ENCODE data around the gene CYRIA.

CYRIA gene

DNA sequence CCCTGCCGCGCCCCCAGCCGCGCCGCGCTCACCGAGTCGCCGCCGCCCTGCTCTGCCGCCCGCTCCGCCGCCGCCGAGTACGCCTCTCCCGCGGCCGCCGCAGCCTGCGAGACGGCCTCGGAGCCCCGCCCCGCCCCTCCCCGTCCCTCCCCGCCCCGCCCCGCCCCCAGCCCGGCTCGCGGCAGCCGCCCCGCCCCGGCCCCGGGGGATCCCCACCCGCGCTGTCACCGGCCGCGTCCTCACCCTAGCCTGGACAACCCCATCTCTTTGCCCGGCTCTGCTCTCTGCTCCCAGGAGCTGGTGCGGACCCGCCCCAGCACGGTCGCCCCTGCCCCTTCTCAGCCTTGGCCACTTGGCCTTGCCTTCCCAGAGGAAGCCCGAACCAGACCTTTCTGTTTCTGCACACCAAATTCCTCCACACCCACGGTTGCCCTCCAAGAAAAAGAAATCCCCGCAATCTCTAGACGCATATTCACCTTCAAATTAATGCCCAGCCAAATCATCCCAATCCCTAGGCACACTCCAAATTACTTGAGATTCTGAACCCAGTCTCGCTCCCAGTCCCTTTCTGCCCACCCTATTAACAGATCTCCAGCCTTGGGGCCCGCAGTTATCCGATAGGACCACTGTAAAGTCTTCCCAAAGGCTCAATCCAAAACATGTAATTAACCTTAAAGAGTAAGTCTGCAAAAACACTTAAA lies at the start of gene CYRIA:
TSS of gene CYRIA (minus strand) at position 87 of the 701 bp plus-strand sequence. CDS start 77,715 bp downstream, outside the sequence.
- ATAC-seq (peak; percentile 80), DNase-seq (peak; percentile 35 to 39)
- Mint-ChIP-seq H3K4me3 (peak within 1 kb of the TSS; percentile 74 to 88), H3K27ac (peak within 1 kb of the TSS in 1 of 2 donors; percentile 23), H3K9me3 (no peaks in the 10 kb centered on the region), H3K4me1 (peaks cover 25% of the 10 kb centered on the region), H3K27me3 (peaks cover 91% of the 10 kb centered on the region)

- Mint-ChIP-seq H3K4me1 (no peaks in the 10 kb centered on the region), H3K9me3 (no peaks in the 10 kb centered on the region), H3K4me3 (no peak overlapping the region), H3K27me3 (peaks cover 20% of the 10 kb centered on the region), H3K27ac (no peak overlapping the region)
- ATAC-seq (no peak), DNase-seq (no peak)
Observed at GRCh38 chr2:16713011-16713423, 47.4 kb upstream of the CYRIA start.

DNA sequence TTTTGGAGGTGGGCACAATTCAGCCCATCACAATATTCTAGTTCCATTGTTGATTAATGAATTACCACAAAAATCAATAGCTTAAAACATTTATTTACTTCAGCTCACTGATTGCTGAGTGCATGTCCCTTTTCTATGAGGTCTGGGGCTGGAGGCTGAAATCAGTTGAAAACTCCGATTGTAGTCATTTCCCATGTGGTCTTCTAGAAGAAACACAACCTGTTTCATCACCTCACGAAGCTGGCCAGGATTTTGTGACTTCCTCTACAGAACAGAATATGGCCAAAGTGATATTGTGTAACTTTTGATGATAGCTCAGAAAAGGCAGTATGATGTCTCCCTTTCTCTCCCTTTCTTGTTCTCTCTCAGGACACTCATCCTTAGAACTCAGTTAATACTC lies 44.1 kb upstream of the CYRIA start:
- no peak overlapping the region for H3K4me3 Mint-ChIP-seq
- ATAC-seq = no peak
- DNase-seq = no peak
- H3K27me3 Mint-ChIP-seq = peaks cover 8% of the 10 kb centered on the region
- H3K27ac Mint-ChIP-seq = no peak overlapping the region
- no peaks in the 10 kb centered on the region for H3K9me3 Mint-ChIP-seq
- H3K4me1 Mint-ChIP-seq = no peaks in the 10 kb centered on the region

- peaks cover 8% of the 10 kb centered on the region for H3K27me3 Mint-ChIP-seq
- DNase-seq (no peak), ATAC-seq (no peak)
- H3K9me3 Mint-ChIP-seq = no peaks in the 10 kb centered on the region
- no peak overlapping the region for H3K4me3 Mint-ChIP-seq
- H3K4me1 Mint-ChIP-seq = no peaks in the 10 kb centered on the region
- H3K27ac Mint-ChIP-seq = no peak overlapping the region
Observed at GRCh38 chr2:16708173-16708572, 42.5 kb upstream of the CYRIA start.

DNA sequence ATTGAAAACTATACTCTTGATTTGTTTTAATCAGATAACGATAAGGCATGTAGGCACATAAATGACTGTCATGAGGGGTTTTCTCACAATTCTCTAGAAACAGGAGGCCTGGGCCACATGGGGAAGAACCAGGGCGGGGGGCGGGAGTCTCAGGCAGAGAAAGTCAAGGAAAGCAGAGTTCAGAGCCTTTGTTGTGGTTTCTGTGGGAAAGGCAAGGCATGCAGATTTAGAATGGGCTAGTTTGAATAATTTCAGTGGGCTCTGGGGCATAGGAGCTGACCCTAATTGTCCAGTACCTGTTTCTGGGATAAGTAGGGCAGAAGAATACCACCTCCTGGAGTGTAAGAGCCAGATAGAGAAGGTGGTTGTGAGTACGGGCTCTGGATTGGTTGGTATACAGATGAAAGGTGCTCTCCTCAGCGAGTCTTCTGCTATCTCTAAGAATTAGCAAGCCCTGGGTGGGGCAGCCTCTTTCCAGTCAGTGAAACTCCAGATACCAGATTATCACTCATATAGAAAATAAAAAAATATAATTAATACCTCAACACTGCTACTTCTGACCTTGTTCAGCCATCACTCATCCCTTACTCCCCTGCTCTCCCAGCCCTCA lies 41.5 kb upstream of the CYRIA start:
- Mint-ChIP-seq H3K9me3 (no peaks in the 10 kb centered on the region), H3K27ac (no peak overlapping the region), H3K4me3 (no peak overlapping the region), H3K4me1 (no peaks in the 10 kb centered on the region), H3K27me3 (peaks cover 8% of the 10 kb centered on the region)
- ATAC-seq = no peak
- no peak for DNase-seq

GRCh38 chr2:16700551-16701259 lies 35.1 kb upstream of the CYRIA start:
- Mint-ChIP-seq H3K4me1 (no peaks in the 10 kb centered on the region), H3K27ac (no peak overlapping the region), H3K27me3 (peaks cover 7% of the 10 kb centered on the region), H3K9me3 (peaks cover 12 to 19% of the 10 kb centered on the region in 2 donors), H3K4me3 (no peak overlapping the region)
- DNase-seq (no peak), ATAC-seq (no peak)

DNA sequence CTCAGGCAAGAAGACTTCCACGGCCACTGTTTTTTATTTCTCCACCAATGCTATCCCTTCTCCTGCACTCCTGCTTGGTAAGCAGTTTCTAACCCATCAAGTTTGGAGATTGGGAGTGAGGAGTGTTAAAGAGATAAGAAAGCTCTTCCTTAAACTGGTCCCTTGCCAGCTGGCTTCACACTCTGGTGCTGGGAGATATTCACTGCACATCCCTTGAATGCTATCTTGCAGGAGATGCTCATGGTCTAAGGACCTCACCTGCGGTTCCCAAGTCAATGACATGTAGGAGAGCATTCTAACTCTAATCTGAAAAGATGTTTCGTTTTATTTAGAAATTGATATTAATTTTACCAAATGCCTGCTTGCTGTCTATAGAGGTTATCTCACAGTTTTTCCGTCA lies 28.2 kb upstream of the CYRIA start:
- Mint-ChIP-seq H3K4me1 (no peaks in the 10 kb centered on the region), H3K9me3 (peaks cover 12 to 19% of the 10 kb centered on the region in 2 donors), H3K27me3 (no peaks in the 10 kb centered on the region), H3K27ac (no peak overlapping the region), H3K4me3 (no peak overlapping the region)
- ATAC-seq (no peak), DNase-seq (no peak)

- H3K4me3 Mint-ChIP-seq = no peak overlapping the region
- no peak overlapping the region for H3K27ac Mint-ChIP-seq
- DNase-seq (no peak), ATAC-seq (no peak)
- H3K9me3 Mint-ChIP-seq = peaks cover 3 to 5% of the 10 kb centered on the region in 2 donors
- peaks cover 11% of the 10 kb centered on the region for H3K27me3 Mint-ChIP-seq
- H3K4me1 Mint-ChIP-seq = no peaks in the 10 kb centered on the region
Observed at GRCh38 chr2:16691261-16691660, 25.6 kb upstream of the CYRIA start.

DNA sequence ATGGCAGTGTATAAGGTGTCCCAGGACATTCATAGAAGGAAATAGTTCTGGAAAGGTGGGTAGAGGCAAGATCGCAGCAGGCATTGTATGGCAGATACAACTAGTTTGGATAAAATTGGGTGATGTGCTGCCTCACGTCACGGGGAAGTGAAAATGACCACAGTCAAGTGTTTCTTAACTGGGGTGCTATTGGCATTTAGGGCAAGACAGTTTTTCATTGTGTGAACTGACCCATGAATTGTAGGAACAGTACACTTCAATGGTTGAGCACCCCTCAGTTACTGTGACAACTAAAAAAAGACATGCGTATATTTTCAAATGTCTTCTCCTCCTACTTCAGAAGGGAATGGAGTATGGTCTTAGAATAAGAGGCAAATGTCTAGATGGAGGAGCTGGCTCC lies 22.3 kb upstream of the CYRIA start:
- no peak for DNase-seq
- ATAC-seq = no peak
- H3K4me3 Mint-ChIP-seq = no peak overlapping the region
- H3K27ac Mint-ChIP-seq = no peak overlapping the region
- peaks cover 23% of the 10 kb centered on the region for H3K27me3 Mint-ChIP-seq
- H3K4me1 Mint-ChIP-seq = no peaks in the 10 kb centered on the region
- H3K9me3 Mint-ChIP-seq = no peaks in the 10 kb centered on the region

GRCh38 chr2:16687222-16687621 lies 21.6 kb upstream of the CYRIA start:
- H3K4me3 Mint-ChIP-seq = no peak overlapping the region
- ATAC-seq (no peak), DNase-seq (no peak)
- no peaks in the 10 kb centered on the region for H3K9me3 Mint-ChIP-seq
- no peaks in the 10 kb centered on the region for H3K4me1 Mint-ChIP-seq
- H3K27ac Mint-ChIP-seq = no peak overlapping the region
- H3K27me3 Mint-ChIP-seq = peaks cover 23% of the 10 kb centered on the region

GRCh38 chr2:16686641-16687040 lies 21.0 kb upstream of the CYRIA start:
- ATAC-seq (no peak), DNase-seq (no peak)
- H3K4me1 Mint-ChIP-seq = no peaks in the 10 kb centered on the region
- H3K4me3 Mint-ChIP-seq = no peak overlapping the region
- H3K9me3 Mint-ChIP-seq = no peaks in the 10 kb centered on the region
- H3K27me3 Mint-ChIP-seq = peaks cover 23% of the 10 kb centered on the region
- no peak overlapping the region for H3K27ac Mint-ChIP-seq

GRCh38 chr2:16685340-16685715 lies 19.7 kb upstream of the CYRIA start:
- no peaks in the 10 kb centered on the region for H3K9me3 Mint-ChIP-seq
- peaks cover 30% of the 10 kb centered on the region for H3K27me3 Mint-ChIP-seq
- no peak for DNase-seq
- H3K4me3 Mint-ChIP-seq = no peak overlapping the region
- no peak overlapping the region for H3K27ac Mint-ChIP-seq
- H3K4me1 Mint-ChIP-seq = no peaks in the 10 kb centered on the region
- no peak for ATAC-seq

DNA sequence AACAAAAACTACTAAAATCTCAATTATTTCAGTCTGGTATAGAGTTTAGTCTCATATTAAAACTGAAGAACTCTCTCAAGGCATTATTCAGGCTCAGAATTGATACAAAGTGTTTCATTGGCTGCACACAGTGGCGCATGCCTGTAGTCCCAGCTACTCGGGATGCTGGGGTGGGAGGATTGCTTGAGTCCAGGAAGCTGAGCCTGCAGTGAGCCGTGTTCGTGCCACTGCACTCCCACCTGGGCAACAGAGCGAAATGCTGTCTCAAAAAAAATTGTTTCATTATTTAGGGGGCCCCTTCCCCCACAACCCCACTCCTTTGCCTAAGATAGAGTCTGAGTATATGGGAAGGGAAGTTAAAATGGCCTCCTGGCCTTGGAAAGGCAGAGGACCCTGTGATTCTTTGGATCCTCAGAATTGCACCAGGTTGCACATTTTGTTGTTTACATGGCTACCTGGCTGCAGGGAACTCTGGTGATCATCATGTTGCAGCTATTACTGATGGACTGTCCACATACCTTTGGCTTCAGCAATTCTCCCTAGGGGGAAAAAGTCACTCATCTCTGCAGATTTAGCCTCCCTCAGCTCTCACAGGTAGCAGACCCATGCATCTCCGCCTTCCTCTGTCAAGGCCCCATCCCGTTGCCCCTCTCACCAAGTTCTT lies 19.2 kb upstream of the CYRIA start:
- H3K27ac Mint-ChIP-seq = no peak overlapping the region
- no peak overlapping the region for H3K4me3 Mint-ChIP-seq
- peaks cover 0 to under 1% of the 10 kb centered on the region in 2 donors for H3K9me3 Mint-ChIP-seq
- H3K27me3 Mint-ChIP-seq = peaks cover 30% of the 10 kb centered on the region
- ATAC-seq = no peak
- H3K4me1 Mint-ChIP-seq = no peaks in the 10 kb centered on the region
- DNase-seq = no peak

GRCh38 chr2:16683576-16683975 lies 17.9 kb upstream of the CYRIA start:
- no peak overlapping the region for H3K27ac Mint-ChIP-seq
- H3K4me3 Mint-ChIP-seq = no peak overlapping the region

GRCh38 chr2:16682431-16683118 lies 16.9 kb upstream of the CYRIA start:
- H3K27me3 Mint-ChIP-seq = peaks cover 21% of the 10 kb centered on the region
- no peak for DNase-seq
- H3K4me3 Mint-ChIP-seq = no peak overlapping the region
- no peak for ATAC-seq
- H3K9me3 Mint-ChIP-seq = peaks cover 0 to 6% of the 10 kb centered on the region in 2 donors
- no peaks in the 10 kb centered on the region for H3K4me1 Mint-ChIP-seq
- H3K27ac Mint-ChIP-seq = no peak overlapping the region

More at GRCh38 chr2:16683576-16683975, 17.9 kb upstream of the CYRIA start:
- DNase-seq (no peak), ATAC-seq (no peak)
- H3K9me3 Mint-ChIP-seq = peaks cover 0 to 6% of the 10 kb centered on the region in 2 donors
- H3K4me1 Mint-ChIP-seq = no peaks in the 10 kb centered on the region
- peaks cover 30% of the 10 kb centered on the region for H3K27me3 Mint-ChIP-seq

Data from stimulated activated naive CD8-positive, alpha-beta T cell treated with anti-CD3 and anti-CD28 coated beads, Interleukin-15, amount 100 ng/mL, for 72 hours (primary cell).